ENCODE measurements around the gene MAP2. TPM values are rescaled to one million over a fixed set of nuclear protein-coding genes. Genes with fewer than 3 reads are reported as not detected.
A peak's percentile ranks its signal among the peaks of the same experiment; 100 is the strongest.

The MAP2 gene
- total and polyA plus RNA-seq, 4 donors: 0.70 to 4.2 (median 1.9) TPM

GRCh38 chr2:209505410-209505809 lies 81.6 kb downstream of the MAP2 start:
- no peak for DNase-seq (ENCODE audit: low spot score)
- H3K36me3 ChIP-seq (ENCODE audit: control insufficient read depth in 4 of 4, insufficient read depth in 3 of 4, low read depth in 1 of 4, low read length in 3 of 4): no peaks in the 10 kb centered on the region
- no peak overlapping the region for H3K27ac ChIP-seq (ENCODE audit: low read depth in 1 of 2, low read length in 2 of 2)
- H3K4me1 ChIP-seq (ENCODE audit: control insufficient read depth in 4 of 4, insufficient read depth in 4 of 4, low read length in 3 of 4): peaks cover 0 to 8% (median under 1%) of the 10 kb centered on the region in 4 donors
- H3K9ac ChIP-seq (ENCODE audit: low read depth in 1 of 2, low read length in 2 of 2): no peak overlapping the region
- no peaks in the 10 kb centered on the region for H3K9me3 ChIP-seq (ENCODE audit: control insufficient read depth in 4 of 4, low read length in 3 of 4)
- H3K27me3 ChIP-seq (ENCODE audit: control insufficient read depth in 4 of 4, insufficient read depth in 4 of 4, low read length in 3 of 4): no peaks in the 10 kb centered on the region
- H3K4me3 ChIP-seq (ENCODE audit: low read depth in 1 of 3, low read length in 3 of 3): no peak overlapping the region
- TF ChIP-seq YY1 (IDR thresholded peaks at IDR 0.05) (no peak), ATF3 (IDR thresholded peaks at IDR 0.05) (no peak), TAF1 (conservative IDR thresholded peaks at IDR 0.05) (no peak), HNF4A (conservative IDR thresholded peaks at IDR 0.05) (no peak), RAD21 (IDR thresholded peaks at IDR 0.05) (no peak), RXRA (IDR thresholded peaks at IDR 0.05) (no peak), MAX (IDR thresholded peaks at IDR 0.05) (no peak), REST (IDR thresholded peaks at IDR 0.05) (no peak), EGR1 (IDR thresholded peaks at IDR 0.05; ENCODE audit: low read depth in 2 of 2) (no peak), SP1 (IDR thresholded peaks at IDR 0.05) (no peak), JUND (IDR thresholded peaks at IDR 0.05) (no peak), FOXA1 (IDR thresholded peaks at IDR 0.05) (no peak), NR2F2 (IDR thresholded peaks at IDR 0.05) (no peak)
- WGBS: 83% methylated on average over 2 of the region's 2 CpGs

- no peak for TF ChIP-seq RXRA (IDR thresholded peaks at IDR 0.05)
- no peak for TF ChIP-seq HNF4G (IDR thresholded peaks at IDR 0.05)
- TF ChIP-seq MAX (IDR thresholded peaks at IDR 0.05): no peak
- no peak for TF ChIP-seq NR2F2 (IDR thresholded peaks at IDR 0.05)
- TF ChIP-seq GABPA (IDR thresholded peaks at IDR 0.05 in 1 of 2, conservative IDR thresholded peaks at IDR 0.05 in 1 of 2): no peak
- TF ChIP-seq ATF3 (IDR thresholded peaks at IDR 0.05): no peak
- no peak for TF ChIP-seq JUND (IDR thresholded peaks at IDR 0.05)
- no peak for TF ChIP-seq TAF1 (conservative IDR thresholded peaks at IDR 0.05)
- no peak for TF ChIP-seq REST (IDR thresholded peaks at IDR 0.05)
- no peak for TF ChIP-seq RAD21 (IDR thresholded peaks at IDR 0.05)
- peak; percentile 19 for TF ChIP-seq FOXA2 (IDR thresholded peaks at IDR 0.05)
- TF ChIP-seq SP1 (IDR thresholded peaks at IDR 0.05): peak; percentile 51
- no peak for TF ChIP-seq FOXA1 (IDR thresholded peaks at IDR 0.05)
- TF ChIP-seq EGR1 (IDR thresholded peaks at IDR 0.05; ENCODE audit: low read depth in 2 of 2): no peak
- peaks cover 0 to 8% (median 0%) of the 10 kb centered on the region in 4 donors for H3K4me1 ChIP-seq (ENCODE audit: control insufficient read depth in 4 of 4, insufficient read depth in 4 of 4, low read length in 3 of 4)
- no peak for DNase-seq (ENCODE audit: low spot score)
- no peaks in the 10 kb centered on the region for H3K27me3 ChIP-seq (ENCODE audit: control insufficient read depth in 4 of 4, insufficient read depth in 4 of 4, low read length in 3 of 4)
- no peak overlapping the region for H3K27ac ChIP-seq (ENCODE audit: low read depth in 1 of 2, low read length in 2 of 2)
- H3K4me3 ChIP-seq (ENCODE audit: low read depth in 1 of 3, low read length in 3 of 3): no peak overlapping the region
- no peaks in the 10 kb centered on the region for H3K9me3 ChIP-seq (ENCODE audit: control insufficient read depth in 4 of 4, low read length in 3 of 4)
- H3K36me3 ChIP-seq (ENCODE audit: control insufficient read depth in 4 of 4, insufficient read depth in 3 of 4, low read depth in 1 of 4, low read length in 3 of 4): no peaks in the 10 kb centered on the region
- H3K9ac ChIP-seq (ENCODE audit: low read depth in 1 of 2, low read length in 2 of 2): no peak overlapping the region
These were observed 84.4 kb downstream of the MAP2 start for GRCh38 chr2:209508255-209508654.

Measured in liver (tissue), 9 donors.